ENCODE measurements around the gene SLC8A1.

SLC8A1 gene

DNA sequence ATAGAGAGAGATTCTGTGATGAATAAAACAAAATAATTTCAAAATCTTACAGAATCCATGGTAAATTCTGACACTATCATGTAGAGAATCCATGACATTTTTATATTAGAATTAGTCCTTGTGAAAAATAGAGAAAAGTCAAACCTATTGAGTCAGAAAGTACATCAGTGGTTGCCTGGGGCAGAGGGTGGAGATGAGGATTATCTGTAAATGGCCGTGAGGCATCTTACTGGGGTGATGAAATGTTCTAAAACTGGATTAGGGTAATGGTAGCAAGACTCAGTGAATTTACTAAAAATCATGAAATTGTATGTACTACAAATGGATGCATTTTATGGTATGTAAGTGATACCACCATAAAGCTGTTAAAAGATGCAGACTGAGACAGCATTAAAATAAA lies 323.1 kb downstream of the SLC8A1 start:
- DNase-seq: no peak
- intact Hi-C loops (cut with DNase I): no loop called here

DNA sequence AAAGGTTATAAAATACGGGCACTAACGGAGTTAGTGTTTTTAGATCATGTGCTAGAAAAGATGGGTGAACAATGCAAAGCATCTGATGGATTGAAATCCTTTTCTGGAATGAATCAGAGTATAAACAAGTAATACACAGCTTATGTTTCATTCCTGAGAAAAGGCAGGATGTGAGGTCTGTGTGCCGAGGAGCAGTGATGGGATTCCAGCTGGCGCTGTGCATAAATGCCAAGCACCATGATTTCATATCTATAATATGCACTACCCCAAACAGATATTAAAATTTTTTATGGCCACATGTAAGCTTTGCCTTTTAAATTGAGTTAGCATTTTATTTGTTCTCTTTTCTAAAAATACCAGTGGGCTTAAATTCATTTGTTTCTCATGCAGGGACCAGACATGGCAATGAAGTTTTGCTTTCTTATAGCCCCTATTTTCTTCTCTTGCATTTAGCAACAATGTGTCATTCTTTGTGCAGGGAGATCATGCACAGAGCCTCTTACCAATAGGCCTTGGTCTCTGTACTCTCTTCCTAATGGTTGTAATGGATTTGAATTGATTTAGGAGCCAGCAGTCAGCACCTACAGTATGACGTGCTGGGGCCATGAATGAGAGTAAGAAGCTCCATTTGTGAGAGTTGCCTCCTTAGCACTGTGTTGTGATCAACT lies 323.9 kb downstream of the SLC8A1 start:
- DNase-seq: peak in 1 of 10 donors; percentile 16
- intact Hi-C loops (cut with DNase I): no loop called here

DNA sequence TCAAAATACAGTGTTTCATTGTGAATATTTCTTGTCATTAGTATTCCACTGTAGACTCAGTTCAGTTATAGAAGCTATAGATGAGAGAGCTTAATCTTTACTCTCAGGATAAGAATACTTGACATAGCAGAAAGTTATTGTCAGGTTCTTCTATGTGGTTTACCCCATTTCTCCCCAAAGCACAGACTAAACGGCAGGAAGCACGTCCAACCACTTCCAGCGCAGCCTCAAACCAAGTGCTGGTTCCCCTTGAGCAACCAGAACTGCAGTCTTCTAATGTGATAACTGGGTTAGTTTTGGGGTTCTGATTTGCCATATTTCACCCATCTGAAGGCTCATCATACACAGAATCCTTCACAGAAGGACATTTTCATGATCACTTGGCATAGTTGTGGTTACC lies 324.7 kb downstream of the SLC8A1 start:
- intact Hi-C loops (cut with DNase I): no loop called here
- no peak for DNase-seq

DNA sequence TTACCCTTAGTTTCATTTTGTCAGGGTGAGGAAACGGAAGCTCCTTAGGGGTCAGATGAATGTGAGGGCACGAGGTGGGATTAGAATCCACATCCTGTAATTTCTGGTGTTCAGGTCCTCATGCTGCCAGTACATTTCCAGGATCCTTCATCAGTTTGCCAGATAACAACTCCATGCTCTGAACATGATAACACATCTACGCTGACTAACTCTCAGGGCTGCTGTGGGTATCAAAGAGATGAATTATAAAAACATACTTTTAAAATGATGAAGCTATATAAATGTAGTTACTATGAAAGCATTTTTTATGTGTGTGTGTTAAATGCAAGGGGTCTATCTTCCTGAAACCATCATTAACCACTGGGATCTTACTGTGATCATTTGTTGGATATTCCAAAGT lies 325.9 kb downstream of the SLC8A1 start:
- intact Hi-C loops (cut with DNase I): no loop called here
- no peak for DNase-seq

DNA sequence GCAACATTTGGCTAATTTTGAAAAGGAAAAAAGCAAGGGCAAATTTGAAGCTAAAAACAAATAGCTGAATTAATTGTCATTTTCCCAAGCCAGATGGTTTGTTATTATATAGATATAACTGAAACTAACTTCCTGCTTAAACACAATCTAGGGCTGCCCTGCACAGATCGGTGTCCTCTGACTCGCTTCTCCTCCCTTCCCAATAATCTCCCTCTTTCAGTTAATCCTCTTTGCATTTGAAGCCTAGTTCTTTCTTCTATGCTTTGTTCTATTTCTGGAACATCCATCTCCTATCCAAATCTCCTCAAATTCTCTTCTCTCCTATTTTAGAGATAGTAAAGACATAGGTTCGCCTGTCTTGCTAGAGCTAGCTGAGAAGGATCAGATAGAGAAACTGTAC lies 328.1 kb downstream of the SLC8A1 start:
- intact Hi-C loops (cut with DNase I): no loop called here
- DNase-seq: no peak

DNA sequence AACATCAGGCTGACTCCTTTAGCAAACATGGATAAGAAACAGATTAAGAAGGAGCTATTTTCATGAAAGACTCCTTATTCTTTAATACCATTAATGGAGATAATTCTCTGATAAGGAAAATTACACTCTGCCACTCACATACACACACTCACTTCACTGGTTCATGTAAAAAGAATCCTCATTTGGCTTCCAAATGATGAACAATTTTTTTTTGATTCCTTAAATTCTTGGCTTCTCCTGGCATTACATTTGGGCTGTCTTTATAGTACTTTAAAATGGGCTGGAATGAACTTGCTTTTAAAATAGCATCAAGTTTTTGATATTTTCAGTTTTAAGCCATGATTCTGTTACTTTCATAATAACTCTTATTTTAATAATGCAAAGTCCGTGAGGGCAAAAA lies 328.6 kb downstream of the SLC8A1 start:
- DNase-seq: no peak
- intact Hi-C loops (cut with DNase I): no loop called here

DNA sequence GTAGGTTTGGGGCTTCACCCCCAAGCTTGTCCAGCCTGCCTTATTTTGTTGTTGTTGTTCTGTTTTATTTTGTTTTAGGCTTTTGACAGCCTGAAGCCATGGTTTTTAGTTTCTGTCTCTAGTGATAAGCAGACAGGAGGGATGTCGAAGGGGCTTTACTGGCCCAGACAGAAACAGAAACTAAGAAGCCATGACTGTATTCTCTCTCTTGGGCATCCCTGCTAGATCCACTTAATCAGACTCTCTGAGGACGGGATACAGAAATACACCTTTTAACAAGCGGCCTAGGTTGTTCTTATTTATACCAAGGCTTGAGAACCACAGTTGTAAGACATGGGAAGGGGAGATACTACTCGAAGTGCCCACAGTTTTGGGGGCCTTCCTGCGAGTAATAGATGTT lies 330.9 kb downstream of the SLC8A1 start:
- intact Hi-C loops (cut with DNase I): no loop called here
- no peak for DNase-seq

DNA sequence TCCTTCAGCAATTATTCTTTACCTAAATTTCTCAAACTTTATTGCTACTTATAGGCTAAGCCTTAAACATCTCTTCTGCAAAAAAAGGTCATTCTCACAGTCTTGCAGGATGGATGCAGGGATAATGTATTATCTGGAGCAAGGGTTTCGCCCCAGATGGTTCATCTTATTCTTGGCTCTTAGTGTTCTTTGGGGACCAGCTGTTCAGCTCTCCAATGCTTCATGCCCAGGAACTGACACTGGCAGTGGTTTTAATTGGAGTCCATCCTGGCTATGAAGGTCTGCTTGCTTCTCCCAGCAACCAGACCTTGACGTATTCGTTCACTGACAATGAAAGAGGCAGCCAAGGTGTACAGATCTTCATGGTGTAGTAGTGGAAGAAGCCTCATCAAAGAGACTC lies 331.9 kb downstream of the SLC8A1 start:
- no peak for DNase-seq
- intact Hi-C loops (cut with DNase I): no loop called here

DNA sequence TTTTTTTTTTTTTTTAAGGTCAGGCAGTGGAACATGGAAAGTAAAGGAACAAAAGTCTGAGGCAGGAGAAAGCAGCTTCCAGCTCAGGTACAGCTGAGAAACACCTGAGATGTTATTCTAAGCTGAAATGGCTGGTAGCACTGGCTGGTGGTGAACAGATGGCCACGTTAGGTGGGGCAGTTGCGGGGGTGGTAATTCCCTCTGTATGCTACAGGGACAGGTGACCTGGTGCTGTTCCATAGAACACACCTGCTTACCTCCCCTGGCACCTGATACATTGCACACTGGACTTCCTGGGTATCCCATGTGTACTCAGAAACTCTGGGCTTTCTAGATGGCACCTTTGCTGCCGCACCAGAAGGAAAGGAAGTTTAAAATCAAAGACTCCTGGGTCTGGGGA lies 333.3 kb downstream of the SLC8A1 start:
- DNase-seq: no peak
- intact Hi-C loops (cut with DNase I): no loop called here

DNA sequence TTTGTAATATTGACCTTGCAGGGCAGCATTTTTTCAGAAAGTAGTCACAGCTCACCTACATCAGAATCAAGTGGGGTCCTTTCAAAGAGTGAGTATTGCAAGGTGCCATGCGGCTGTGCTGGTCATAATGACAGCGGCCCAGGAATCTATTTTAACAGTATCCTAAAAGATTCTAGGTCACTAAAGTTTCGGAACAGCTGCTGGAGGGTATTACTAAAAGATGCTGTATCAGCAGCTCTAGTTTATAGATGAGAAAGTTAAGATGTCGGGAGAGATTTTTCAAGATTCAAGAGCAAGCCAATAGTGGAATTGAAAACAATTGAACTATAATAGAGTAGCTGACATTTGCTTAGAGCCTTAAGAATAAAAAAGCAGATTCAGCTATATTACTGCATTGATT lies 336.0 kb downstream of the SLC8A1 start:
- intact Hi-C loops (cut with DNase I): no loop called here
- DNase-seq: no peak

DNA sequence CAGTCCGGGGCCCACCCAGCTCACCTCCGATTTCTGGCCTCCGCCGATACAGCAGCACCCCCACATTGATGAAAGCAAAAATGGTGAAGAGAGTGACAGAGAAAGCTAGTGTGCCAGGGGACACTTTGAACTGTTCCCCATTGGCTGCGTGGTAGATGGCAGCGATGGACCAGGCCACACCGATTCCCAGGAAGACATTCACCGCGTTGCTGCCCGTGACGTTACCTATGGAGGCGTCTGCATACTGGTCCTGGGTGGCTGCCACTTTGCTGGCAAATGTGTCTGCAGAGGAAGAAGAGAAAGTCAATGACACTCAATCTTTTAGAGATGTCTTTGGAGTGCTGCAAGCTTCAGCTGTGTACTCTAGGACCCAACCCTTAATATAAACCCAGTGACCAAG lies 336.5 kb downstream of the SLC8A1 start:
- DNase-seq: peak in 1 of 10 donors; percentile 67
- intact Hi-C loops (cut with DNase I): no loop called here

DNA sequence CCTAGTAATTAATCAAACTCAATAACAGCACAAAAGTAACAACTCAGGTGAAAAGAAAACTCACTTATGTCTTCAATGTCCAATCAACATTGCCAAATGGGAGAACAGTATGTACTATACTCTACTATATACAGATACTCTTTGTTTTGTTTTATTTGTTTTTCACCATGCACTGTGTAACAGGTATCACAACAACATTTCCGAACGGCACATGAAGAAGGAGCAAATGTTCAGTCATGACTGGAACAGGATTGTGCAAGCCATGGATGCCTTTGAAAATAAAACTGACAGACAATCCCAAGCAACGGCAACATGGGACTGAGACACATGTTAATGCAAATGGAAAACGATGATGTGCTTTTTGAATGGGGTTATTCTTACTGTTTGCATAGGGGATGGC lies 337.9 kb downstream of the SLC8A1 start:
- intact Hi-C loops (cut with DNase I): no loop called here
- DNase-seq: no peak

DNA sequence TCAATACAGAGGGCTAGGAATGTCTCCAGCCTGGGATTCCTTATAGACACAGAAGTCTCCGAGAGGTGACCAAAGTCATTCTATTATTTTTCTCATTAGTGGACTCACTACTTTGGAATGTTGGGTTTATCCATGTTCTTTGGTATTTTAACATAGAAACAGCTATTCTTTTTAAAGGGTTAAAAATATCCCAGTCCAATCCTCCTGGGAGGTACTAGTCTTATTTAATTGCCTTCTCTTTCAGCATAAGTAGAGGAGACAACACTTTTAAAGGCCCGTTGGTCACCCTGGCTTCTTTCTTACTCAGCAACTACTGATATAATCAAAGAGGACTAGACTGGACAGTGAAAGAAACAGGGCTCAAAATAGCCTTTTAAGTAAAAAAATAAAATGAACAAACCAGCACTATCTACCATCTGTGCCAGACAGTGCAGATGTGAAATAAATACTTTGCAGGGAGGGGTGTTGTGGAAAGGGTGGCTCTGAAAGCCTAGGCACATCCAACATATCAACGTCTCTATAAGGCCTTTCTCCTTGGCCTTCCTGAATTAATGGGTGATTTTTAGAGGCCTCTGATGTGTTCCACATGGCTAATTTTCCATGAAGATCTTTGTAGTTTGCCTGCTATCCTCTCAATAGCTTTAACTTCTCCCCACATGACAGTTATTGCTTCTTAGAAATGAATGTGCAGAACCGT lies 338.5 kb downstream of the SLC8A1 start:
- no peak for DNase-seq
- intact Hi-C loops (cut with DNase I): no loop called here

DNA sequence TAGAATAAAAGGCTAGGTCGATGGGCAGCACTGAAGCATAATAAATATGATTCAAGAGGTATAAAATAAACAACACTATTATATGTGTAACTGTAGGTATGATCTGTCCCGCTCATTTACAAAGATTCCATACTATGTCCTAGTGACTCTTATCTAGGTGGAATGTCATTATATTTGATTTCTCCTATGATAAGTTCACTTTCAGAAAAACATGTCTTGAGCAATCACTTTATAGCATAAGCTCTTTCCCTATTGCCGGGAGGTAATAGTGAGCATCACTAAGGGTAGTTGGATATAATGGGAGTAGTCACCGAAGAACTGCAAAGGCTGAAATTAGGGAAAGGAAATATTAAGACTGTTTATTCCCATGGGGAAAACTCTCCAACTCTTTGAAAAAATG lies 342.5 kb downstream of the SLC8A1 start:
- intact Hi-C loops (cut with DNase I): no loop called here

DNA sequence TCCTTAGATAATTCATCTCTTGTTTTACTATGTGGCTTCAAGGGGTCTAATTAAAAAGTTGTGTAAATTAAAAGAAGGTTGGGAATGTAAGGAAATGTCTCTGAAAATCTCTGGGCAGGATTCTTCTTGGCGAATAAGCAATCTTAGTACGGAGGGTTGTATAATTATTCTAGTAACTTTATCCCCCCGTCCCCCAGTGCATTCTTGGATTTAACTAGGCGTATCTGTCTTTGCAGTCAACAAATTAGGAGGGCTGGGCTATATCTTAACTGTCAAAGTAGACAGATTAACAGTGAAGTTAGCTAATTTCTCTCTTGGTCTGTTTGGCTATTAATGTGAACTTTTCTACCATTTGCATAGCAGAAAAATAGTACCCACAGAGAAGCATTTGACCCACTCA lies 343.0 kb downstream of the SLC8A1 start:
- no peak for DNase-seq
- intact Hi-C loops (cut with DNase I): no loop called here

More for the DNA sequence above, 342.5 kb downstream of the SLC8A1 start:
- DNase-seq: no peak

DNA sequence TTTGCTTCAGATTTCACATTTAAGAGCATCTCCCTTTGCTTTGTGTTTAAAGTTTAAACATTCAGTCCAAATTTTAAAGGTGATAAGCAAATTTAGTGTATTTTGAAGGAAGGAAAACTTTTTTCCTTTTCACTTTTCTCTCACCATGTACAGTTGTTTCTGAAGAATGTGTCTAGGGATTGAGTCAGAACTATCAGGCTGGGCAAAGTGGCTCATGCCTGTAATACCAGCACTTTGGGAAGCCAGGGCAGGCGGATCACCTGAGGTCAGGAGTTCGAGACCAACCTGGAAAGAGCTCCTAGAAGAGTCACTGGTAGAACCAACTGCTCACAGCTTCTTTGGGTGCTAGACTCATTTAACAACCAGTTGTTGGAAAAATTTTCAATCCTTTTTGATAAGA lies 345.8 kb downstream of the SLC8A1 start:
- intact Hi-C loops (cut with DNase I): no loop called here
- no peak for DNase-seq

DNA sequence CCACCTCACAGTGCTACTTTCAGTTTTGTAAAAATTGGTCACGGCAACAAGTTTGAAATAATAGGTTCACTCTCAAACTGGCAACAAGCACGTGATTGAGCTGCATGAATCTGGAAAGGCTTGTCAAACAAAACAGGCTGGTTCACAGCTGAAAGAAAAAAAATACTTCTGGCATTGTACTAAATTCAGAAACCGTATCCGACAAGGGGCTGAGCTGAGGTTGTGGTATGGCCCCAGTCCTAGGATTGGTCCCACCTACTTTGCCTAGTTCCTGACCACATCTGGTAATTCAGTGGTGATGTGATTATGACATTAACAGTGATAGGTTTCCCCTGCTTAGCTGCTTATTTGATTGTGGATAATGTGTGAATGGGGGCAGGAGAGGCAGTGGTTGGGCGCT lies 346.3 kb downstream of the SLC8A1 start:
- no peak for DNase-seq
- intact Hi-C loops (cut with DNase I): no loop called here

DNA sequence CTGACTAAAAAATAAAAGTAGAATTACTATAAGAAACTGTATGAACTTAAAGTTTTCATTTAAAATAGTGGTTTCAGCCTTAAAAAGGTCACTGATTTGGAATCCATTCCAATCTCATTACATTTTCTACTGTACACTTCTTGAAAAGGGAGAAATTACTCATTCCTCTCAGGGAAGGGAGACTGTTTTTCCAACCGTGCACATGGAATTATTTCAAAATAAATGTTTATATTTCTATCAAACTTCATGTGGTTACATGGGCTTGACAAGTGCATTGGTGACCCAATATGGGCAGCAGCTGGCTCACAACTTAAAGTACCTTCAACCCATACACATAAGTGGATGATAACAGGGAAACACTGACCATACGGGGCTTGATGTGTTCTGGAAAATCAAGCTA lies 348.3 kb downstream of the SLC8A1 start:
- DNase-seq: no peak
- intact Hi-C loops (cut with DNase I): no loop called here

DNA sequence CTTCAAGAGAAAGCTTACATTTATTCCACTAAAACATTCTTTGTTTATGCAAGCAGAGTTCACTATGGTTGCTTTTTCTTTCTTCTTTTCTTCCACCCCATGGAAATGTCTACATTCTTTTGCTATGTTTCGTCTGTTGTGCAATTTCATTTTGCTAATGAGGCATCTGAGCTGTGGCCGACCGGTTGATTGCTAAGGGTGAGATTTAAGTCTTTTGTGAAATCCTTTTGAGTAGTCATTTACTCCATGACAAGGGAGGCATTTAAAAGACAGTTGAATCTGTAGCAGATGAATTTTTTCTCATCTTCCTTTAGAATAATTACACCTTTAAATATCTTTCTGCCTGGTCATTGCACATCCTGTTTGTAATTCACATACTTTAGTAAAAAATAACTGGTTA lies 348.7 kb downstream of the SLC8A1 start:
- DNase-seq: no peak
- intact Hi-C loops (cut with DNase I): no loop called here

DNA sequence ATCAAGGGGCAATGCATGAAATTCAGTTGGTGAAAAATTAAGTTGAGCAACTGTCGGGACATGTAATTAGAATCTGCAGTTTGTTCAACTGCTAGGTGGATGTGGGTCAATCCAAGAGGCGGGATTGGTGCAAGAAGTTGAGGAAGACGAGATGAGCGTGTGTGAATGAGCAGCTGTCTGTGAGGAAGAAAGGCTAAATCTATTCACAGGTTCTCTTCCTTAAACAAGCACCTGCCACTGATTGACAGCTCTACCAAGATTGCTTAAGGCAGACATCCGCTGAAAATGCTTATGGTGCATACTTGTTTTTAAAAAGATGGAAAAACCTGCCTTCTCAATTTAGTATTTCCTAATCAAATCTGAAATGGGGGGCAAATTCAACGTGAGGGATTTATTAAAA lies 349.4 kb downstream of the SLC8A1 start:
- intact Hi-C loops (cut with DNase I): no loop called here
- no peak for DNase-seq

DNA sequence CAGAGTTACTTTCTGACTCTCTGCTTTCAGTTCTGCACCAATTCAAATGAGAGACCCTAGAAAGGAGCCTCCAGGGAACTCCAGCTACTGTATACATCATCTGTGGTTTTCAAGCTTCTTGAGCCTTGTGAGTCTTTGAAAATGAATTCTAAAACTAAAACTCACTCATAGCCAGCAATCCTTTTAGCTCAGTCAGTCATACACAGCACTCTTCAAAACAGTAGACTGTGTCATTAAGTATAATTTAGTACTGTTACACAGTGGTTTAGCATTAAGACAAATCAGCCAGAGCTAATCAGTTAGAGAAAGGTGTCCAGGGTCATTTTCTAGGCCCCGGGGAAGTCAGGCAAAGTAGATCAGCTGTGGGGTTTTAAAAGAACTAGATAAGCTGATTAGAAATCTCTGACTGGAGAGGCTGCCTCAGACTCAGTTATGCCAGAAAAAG lies 350.7 kb downstream of the SLC8A1 start:
- intact Hi-C loops (cut with DNase I): no loop called here
- no peak for DNase-seq

DNA sequence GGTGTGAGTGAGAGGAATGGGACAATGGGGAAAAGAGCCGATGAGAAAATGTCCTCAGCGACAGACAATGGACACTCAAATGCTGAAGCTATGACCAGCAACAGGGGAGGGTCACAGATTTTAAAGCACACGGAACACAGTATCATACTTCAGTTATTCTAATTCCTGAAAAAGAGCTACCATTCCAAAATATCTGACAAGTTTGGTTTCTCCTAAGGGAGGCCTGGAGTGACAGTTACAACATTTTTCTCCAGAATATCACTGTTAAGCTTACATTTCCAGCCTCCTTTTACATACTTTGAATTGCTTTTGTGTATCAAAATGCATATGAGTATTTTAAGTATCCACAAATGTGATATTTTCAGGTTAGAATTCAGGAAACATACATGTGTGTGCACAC lies 351.2 kb downstream of the SLC8A1 start:
- DNase-seq: no peak
- intact Hi-C loops (cut with DNase I): no loop called here
